NCI-H146 (cell line): Measurements from ENCODE around the gene VPS4B.
"Not testable (repeated sequence)": the region's sequence is repeated elsewhere in the genome, so short reads cannot be mapped to it uniquely, and the experiment has no call there.

Experiments
- DNase-seq: peaks from one replicate; lab custom pipeline; 2025; lab: John Stamatoyannopoulos, UW

VPS4B gene

GRCh38 chr18:63422087-63422863 is at the start of gene VPS4B:
TSS of gene VPS4B (minus strand) at chr18:63422476. CDS start at chr18:63422259, 217 bp downstream.
- peak; percentile 100 for DNase-seq

- DNase-seq: no peak
Measured at GRCh38 chr18:63470751-63471150, 48.5 kb upstream of the VPS4B start.

- no peak for DNase-seq
Measured at GRCh38 chr18:63468575-63468974, 46.3 kb upstream of the VPS4B start.

GRCh38 chr18:63467699-63468098 is 45.4 kb upstream of the VPS4B start:
- no peak for DNase-seq

- DNase-seq: no peak
Measured at GRCh38 chr18:63465059-63465458, 42.8 kb upstream of the VPS4B start.

GRCh38 chr18:63464434-63464833 is 42.2 kb upstream of the VPS4B start:
- no peak for DNase-seq

GRCh38 chr18:63460414-63460813 is 38.1 kb upstream of the VPS4B start:
- no peak for DNase-seq

- no peak for DNase-seq
Measured at GRCh38 chr18:63457977-63458376, 35.7 kb upstream of the VPS4B start.

- peak; percentile 41 for DNase-seq
Measured at GRCh38 chr18:63454497-63454896, 32.2 kb upstream of the VPS4B start.

- not testable (repeated sequence) for DNase-seq
Measured at GRCh38 chr18:63452751-63453150, 30.5 kb upstream of the VPS4B start.

- DNase-seq: no peak
Measured at GRCh38 chr18:63451799-63452660, 29.8 kb upstream of the VPS4B start.

GRCh38 chr18:63449426-63449825 is 27.1 kb upstream of the VPS4B start:
- DNase-seq: no peak

- DNase-seq: no peak
Measured at GRCh38 chr18:63447066-63447465, 24.8 kb upstream of the VPS4B start.

- no peak for DNase-seq
Measured at GRCh38 chr18:63446266-63446665, 24.0 kb upstream of the VPS4B start.

GRCh38 chr18:63445037-63445436 is 22.8 kb upstream of the VPS4B start:
- DNase-seq: no peak

GRCh38 chr18:63444580-63444979 is 22.3 kb upstream of the VPS4B start:
- no peak for DNase-seq

GRCh38 chr18:63443829-63444228 is 21.6 kb upstream of the VPS4B start:
- DNase-seq: no peak

GRCh38 chr18:63440881-63441280 is 18.6 kb upstream of the VPS4B start:
- DNase-seq: no peak

GRCh38 chr18:63440219-63440618 is 17.9 kb upstream of the VPS4B start:
- DNase-seq: no peak

GRCh38 chr18:63439334-63439733 is 17.1 kb upstream of the VPS4B start:
- DNase-seq: peak; percentile 74

GRCh38 chr18:63438181-63438580 is 15.9 kb upstream of the VPS4B start:
- no peak for DNase-seq

- DNase-seq: no peak
Measured at GRCh38 chr18:63433334-63433866, 11.1 kb upstream of the VPS4B start.

- no peak for DNase-seq
Measured at GRCh38 chr18:63431180-63431579, 8.9 kb upstream of the VPS4B start.
